Epithelial cell of esophagus (primary cell): ENCODE data around the gene TMTC4.

Source experiments
- DNase-seq: peaks from one replicate; pipeline ENCODE4 v3.0.0; 2010; ENCODE audit warnings: low read depth
- H3K4me3 ChIP-seq: 2 replicates; pipeline ENCODE4 v1.5.1; 2011; ENCODE audit warnings: mild to moderate bottlenecking, low read length, control low read depth
- TF ChIP-seq, protein P1 (sequence below): IDR thresholded peaks from 2 replicates; pipeline ENCODE4 v1.5.1; 2011; ENCODE audit warnings: low read depth, mild to moderate bottlenecking, low read length, control low read depth, inconsistent platforms; ENCODE audit not compliant: insufficient read depth; ENCODE audit errors: missing control alignments

Gene TMTC4

DNA sequence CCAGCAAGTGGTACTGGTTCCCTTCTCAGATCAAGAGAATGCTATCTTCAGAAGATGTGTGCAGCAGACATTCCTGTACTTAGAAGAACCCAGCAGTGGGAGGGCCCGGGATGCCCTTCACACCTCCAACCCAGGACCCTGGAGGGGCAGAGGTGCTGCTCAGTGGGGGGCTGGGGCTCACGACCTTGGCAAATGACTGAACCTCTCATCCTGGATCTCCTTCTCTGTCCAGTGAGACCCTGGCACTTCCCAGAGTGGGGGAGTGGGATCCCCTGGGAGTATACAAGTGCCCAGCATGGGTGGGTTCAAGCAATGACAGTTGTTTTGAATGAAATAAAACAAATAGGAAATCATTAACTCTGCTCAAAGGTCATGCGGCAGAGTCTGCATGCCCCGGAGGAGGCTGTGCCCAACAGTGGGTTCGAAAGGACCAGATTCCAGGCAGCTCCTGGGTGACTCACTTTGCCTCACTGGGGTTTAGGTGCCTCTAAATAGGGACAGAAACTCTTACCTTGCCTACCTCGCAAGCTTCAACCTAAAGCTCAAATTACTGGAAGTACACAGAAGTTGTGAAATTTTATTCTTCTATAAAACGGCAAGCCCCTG lies 112.9 kb downstream of the TMTC4 start:
- no peak overlapping the region for H3K4me3 ChIP-seq
- no peak for DNase-seq
- TF ChIP-seq, protein P1, sequence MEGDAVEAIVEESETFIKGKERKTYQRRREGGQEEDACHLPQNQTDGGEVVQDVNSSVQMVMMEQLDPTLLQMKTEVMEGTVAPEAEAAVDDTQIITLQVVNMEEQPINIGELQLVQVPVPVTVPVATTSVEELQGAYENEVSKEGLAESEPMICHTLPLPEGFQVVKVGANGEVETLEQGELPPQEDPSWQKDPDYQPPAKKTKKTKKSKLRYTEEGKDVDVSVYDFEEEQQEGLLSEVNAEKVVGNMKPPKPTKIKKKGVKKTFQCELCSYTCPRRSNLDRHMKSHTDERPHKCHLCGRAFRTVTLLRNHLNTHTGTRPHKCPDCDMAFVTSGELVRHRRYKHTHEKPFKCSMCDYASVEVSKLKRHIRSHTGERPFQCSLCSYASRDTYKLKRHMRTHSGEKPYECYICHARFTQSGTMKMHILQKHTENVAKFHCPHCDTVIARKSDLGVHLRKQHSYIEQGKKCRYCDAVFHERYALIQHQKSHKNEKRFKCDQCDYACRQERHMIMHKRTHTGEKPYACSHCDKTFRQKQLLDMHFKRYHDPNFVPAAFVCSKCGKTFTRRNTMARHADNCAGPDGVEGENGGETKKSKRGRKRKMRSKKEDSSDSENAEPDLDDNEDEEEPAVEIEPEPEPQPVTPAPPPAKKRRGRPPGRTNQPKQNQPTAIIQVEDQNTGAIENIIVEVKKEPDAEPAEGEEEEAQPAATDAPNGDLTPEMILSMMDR, result no peak

DNA sequence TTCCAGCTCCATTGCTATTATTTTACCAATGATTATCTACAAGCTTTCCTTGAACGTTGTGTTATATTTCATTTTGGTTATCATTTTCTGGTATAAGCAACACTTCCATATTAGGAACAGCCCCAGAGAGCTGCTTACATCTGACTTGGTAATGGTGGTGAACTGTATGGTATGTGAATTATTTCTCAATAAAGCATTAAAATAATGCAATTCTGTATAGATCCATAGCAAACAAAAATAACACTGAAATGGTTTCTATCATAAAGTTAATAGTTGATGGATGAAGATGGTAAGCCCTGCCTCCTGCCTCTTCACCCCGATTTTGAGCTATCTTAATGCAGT lies 113.5 kb downstream of the TMTC4 start:
- TF ChIP-seq, protein P1, result no peak
- H3K4me3 ChIP-seq, result no peak overlapping the region

DNA sequence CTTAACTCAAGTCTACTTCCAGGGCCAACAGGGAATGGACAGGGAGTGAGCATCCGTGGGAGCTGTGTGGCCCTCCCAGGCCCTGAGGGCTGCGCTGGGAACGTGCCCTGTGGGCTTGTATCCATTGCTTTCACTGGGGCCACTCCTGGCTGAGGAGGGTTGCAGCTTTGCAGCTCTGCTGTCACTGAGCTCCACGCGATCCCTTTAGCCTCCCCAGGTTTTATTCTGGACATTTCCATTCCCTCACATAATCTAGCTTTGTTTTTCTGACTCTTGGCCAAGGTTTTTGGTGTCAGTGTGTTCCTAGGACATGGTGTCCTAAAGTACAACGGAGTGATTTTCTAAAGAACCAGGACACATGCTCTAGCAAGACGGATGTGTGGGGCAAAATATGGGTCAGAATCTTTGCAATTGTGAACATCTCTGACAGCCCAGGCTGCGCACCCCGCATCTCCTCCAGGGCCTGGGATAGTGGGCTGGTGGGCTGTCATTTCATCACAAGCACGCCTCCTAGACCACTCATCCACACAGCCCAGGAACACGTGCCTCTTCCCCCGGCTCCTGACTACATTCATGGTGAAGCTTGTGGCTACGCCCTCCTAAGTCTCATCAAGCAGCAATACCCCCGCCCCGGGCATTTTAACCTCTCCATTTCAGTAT lies 114.0 kb downstream of the TMTC4 start:
- TF ChIP-seq, protein P1, result no peak
- no peak for DNase-seq
- H3K4me3 ChIP-seq, result no peak overlapping the region

More for the DNA sequence above, 113.5 kb downstream of the TMTC4 start:
- DNase-seq, result no peak

DNA sequence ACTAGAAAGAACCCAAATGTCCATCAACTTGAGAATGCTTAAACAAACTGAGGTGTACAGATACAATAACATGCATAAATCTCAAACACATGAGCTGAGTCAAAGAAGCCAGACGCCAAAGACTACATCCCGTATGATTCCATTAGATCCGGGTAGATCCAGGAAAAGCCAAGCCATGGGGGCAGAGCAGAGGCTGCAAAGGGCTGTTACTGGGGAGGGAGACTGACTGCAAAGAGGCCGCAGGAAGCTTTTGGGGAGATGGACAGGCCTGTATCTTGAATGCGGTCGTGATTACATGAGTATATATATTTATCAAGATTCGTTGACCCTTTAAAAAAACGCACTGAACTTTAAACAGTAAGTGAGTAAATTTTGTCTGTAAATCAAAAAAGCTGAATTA lies 114.7 kb downstream of the TMTC4 start:
- no peak for DNase-seq
- no peak overlapping the region for H3K4me3 ChIP-seq
- TF ChIP-seq, protein P1, result no peak
